ENCODE data around the gene LYPLA2.

- TF ChIP-seq, protein P1, sequence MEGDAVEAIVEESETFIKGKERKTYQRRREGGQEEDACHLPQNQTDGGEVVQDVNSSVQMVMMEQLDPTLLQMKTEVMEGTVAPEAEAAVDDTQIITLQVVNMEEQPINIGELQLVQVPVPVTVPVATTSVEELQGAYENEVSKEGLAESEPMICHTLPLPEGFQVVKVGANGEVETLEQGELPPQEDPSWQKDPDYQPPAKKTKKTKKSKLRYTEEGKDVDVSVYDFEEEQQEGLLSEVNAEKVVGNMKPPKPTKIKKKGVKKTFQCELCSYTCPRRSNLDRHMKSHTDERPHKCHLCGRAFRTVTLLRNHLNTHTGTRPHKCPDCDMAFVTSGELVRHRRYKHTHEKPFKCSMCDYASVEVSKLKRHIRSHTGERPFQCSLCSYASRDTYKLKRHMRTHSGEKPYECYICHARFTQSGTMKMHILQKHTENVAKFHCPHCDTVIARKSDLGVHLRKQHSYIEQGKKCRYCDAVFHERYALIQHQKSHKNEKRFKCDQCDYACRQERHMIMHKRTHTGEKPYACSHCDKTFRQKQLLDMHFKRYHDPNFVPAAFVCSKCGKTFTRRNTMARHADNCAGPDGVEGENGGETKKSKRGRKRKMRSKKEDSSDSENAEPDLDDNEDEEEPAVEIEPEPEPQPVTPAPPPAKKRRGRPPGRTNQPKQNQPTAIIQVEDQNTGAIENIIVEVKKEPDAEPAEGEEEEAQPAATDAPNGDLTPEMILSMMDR (IDR thresholded peaks at IDR 0.05), result no peak
- TF ChIP-seq POLR2A (IDR thresholded peaks at IDR 0.05) (no peak), EP300 (IDR thresholded peaks at IDR 0.05; ENCODE audit: low read depth) (no peak)
These were observed 38.0 kb upstream of the LYPLA2 start for GRCh38 chr1:23752909-23753308.

Measured in transverse colon (tissue), 3 donors.